Measurements from ENCODE around the gene VEGFB. TPM values are rescaled to one million over a fixed set of nuclear protein-coding genes. Genes with fewer than 3 reads are reported as not detected.

VEGFB gene
- total RNA-seq, 1 experiment from 2014 or later: 101 TPM

- Histone ChIP-seq H3K4me1 (ENCODE audit: control insufficient read depth, insufficient read depth, low read length) (no peaks in the 10 kb centered on the region; the same call in 1 of the 2 replicates), H3K27me3 (ENCODE audit: control insufficient read depth, insufficient read depth, low read length) (no peaks in the 10 kb centered on the region), H3K9me3 (ENCODE audit: control insufficient read depth, insufficient read depth, low read depth, low read length) (no peaks in the 10 kb centered on the region), H3K36me3 (ENCODE audit: control insufficient read depth, insufficient read depth, low read length) (peaks cover 20% of the 10 kb centered on the region), H3K27ac (ENCODE audit: low read length) (no peak within 1 kb of the TSS), H3K4me3 (ENCODE audit: low read depth in 2 of 2, low read length in 2 of 2) (no peak within 1 kb of the TSS)
- ATAC-seq (no peak), DNase-seq (ENCODE audit: low read depth, low spot score) (no peak)
- ChIA-PET CTCF (interaction anchor here (0.6 to 2.0 kb wide), 3 partner anchors 82 to 134 kb away, joined by 3 to 5 read pairs (median 5); no protein-coding TSS in a partner anchor), POLR2A (interaction anchor here (0.5 kb wide), 1 partner anchor 9 kb away, joined by 4 read pairs; no protein-coding TSS in a partner anchor)
- BruUV-seq (replicated peaks): no TSS peak
- intact Hi-C loops (cut with micrococcal nuclease; ENCODE audit: unreplicated experiment) (no loop called here), in situ Hi-C loops (cut with HindIII; ENCODE audit: low pct_unique_long_range_greater_than_20kb, low sequenced_read_pairs) (no loop called here)
- TF ChIP-seq CTCF (IDR thresholded peaks at IDR 0.05): no peak
- 0 out of 2 replicates have a peak, but pooled peaks have one; percentile 23 for TF ChIP-seq POLR2AphosphoS5 (IDR thresholded peaks at IDR 0.05; ENCODE audit: low read depth, low read length)
Observed at GRCh38 chr11:64206457-64207255, 27.7 kb upstream of the VEGFB start, which contains the start of gene FERMT3. TSS of gene FERMT3 (plus strand) at chr11:64206721. CDS start at chr11:64207365, 644 bp downstream.

DNA sequence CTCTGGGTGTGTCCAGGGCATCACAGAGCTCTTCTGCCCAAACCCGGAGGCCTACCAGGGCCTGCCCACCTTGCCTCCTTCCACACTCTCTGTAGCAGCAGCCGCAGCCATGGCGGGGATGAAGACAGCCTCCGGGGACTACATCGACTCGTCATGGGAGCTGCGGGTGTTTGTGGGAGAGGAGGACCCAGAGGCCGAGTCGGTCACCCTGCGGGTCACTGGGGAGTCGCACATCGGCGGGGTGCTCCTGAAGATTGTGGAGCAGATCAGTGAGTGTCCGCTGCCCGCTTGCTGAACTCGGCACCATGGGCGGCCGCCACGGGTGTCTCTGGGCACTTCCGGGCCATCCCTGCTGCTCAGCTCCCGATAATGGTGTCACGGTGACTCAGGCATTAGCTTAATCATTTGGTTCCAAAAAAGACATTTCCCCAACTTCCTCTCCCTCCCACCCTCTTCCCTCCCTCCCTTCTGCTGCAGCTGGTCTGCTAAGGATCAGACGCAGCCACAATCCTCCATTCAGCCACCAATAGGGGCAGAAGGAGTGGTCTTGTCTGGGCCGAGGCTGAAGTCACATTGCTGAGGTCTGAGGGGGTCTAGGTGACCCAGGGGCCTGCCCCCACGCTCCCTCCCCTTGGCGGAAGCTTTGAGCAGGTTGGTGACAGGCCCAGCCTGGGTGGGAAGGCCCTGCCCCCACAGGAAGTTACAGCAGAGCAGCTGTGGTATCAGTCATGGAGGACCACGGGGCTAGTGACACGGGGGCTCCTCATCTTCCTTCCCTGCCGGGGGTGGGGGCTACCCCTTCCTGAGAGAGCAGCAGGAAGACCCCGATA is 26.9 kb upstream of the VEGFB start:
- no peaks in the 10 kb centered on the region; the same call in 1 of the 2 replicates for H3K4me1 ChIP-seq (ENCODE audit: control insufficient read depth, insufficient read depth, low read length)
- POLR2A ChIA-PET: no interaction called here
- no peak for DNase-seq (ENCODE audit: low read depth, low spot score)

More for the DNA sequence above, 26.9 kb upstream of the VEGFB start:
- H3K4me3 ChIP-seq (ENCODE audit: low read depth in 2 of 2, low read length in 2 of 2): no peak overlapping the region
- H3K36me3 ChIP-seq (ENCODE audit: control insufficient read depth, insufficient read depth, low read length): peaks cover 17% of the 10 kb centered on the region
- intact Hi-C loops (cut with micrococcal nuclease; ENCODE audit: unreplicated experiment) (no loop called here), in situ Hi-C loops (cut with HindIII; ENCODE audit: low pct_unique_long_range_greater_than_20kb, low sequenced_read_pairs) (no loop called here)
- no peak for ATAC-seq
- TF ChIP-seq SIN3A (IDR thresholded peaks at IDR 0.05; ENCODE audit: borderline replicate concordance, insufficient read depth, low read depth, low read length) (no peak), REST (IDR thresholded peaks at IDR 0.05; ENCODE audit: insufficient read depth in 1 of 2, low read depth in 2 of 2, low read length in 1 of 2) (no peak), TCF7L2 (IDR thresholded peaks at IDR 0.05; ENCODE audit: low read depth, low read length) (no peak), CTCF (IDR thresholded peaks at IDR 0.05) (no peak), POLR2AphosphoS5 (IDR thresholded peaks at IDR 0.05; ENCODE audit: low read depth, low read length) (no peak)
- no TSS peak for BruUV-seq (replicated peaks)
- no peaks in the 10 kb centered on the region for H3K9me3 ChIP-seq (ENCODE audit: control insufficient read depth, insufficient read depth, low read depth, low read length)
- no peaks in the 10 kb centered on the region for H3K27me3 ChIP-seq (ENCODE audit: control insufficient read depth, insufficient read depth, low read length)
- CTCF ChIA-PET: interaction anchor here (0.6 to 2.0 kb wide), 3 partner anchors 41 to 133 kb away, joined by 3 to 5 read pairs (median 5); no protein-coding TSS in a partner anchor
- H3K27ac ChIP-seq (ENCODE audit: low read length): no peak overlapping the region

Measured in Panc1 (cell line).